ENCODE data around the gene YTHDC2. TPM values are rescaled to one million over a fixed set of nuclear protein-coding genes. Genes with fewer than 3 reads are reported as not detected.
A peak's percentile ranks its signal among the peaks of the same experiment; 100 is the strongest.

Gene YTHDC2
- total RNA-seq, 6 experiments from 2014 or later, result 13.0 to 17.6 (median 15.9) TPM

GRCh38 chr5:113493446-113493845, 20.0 kb upstream of the YTHDC2 start:
- Mint-ChIP-seq H3K9me3 (peaks cover 20% of the 10 kb centered on the region), H3K4me1 (ENCODE audit: low read depth) (peaks cover 33% of the 10 kb centered on the region), H3K4me3 (no peak overlapping the region), H3K27me3 (ENCODE audit: insufficient read depth) (peaks cover 18% of the 10 kb centered on the region), H3K27ac (no peak overlapping the region), H3K36me3 (ENCODE audit: low read depth) (peaks cover 17% of the 10 kb centered on the region)
- no peak for TF ChIP-seq CTCF (IDR thresholded peaks at IDR 0.05)
- DNase-seq, result no peak

GRCh38 chr5:113495422-113495841, 18.1 kb upstream of the YTHDC2 start:
- H3K4me3 Mint-ChIP-seq, result no peak overlapping the region
- peaks cover 10% of the 10 kb centered on the region for H3K9me3 Mint-ChIP-seq
- H3K4me1 Mint-ChIP-seq (ENCODE audit: low read depth), result peaks cover 13% of the 10 kb centered on the region; the same call in 1 of the 2 replicates
- peaks cover 14% of the 10 kb centered on the region for H3K27me3 Mint-ChIP-seq (ENCODE audit: insufficient read depth)
- peaks cover 7% of the 10 kb centered on the region for H3K36me3 Mint-ChIP-seq (ENCODE audit: low read depth)
- TF ChIP-seq CTCF (IDR thresholded peaks at IDR 0.05), result no peak
- H3K27ac Mint-ChIP-seq, result no peak overlapping the region
- DNase-seq, result no peak

- TF ChIP-seq CTCF (IDR thresholded peaks at IDR 0.05), result no peak
- no peak overlapping the region for H3K27ac Mint-ChIP-seq
- no peak for DNase-seq
- peaks cover 10% of the 10 kb centered on the region for H3K4me1 Mint-ChIP-seq (ENCODE audit: low read depth)
- H3K9me3 Mint-ChIP-seq, result 0 out of 2 replicates have a peak, but pooled peaks cover 4% of the 10 kb centered on the region
- peaks cover 13% of the 10 kb centered on the region for H3K27me3 Mint-ChIP-seq (ENCODE audit: insufficient read depth)
- H3K36me3 Mint-ChIP-seq (ENCODE audit: low read depth), result no peaks in the 10 kb centered on the region
- H3K4me3 Mint-ChIP-seq, result no peak overlapping the region
These were observed 11.4 kb upstream of the YTHDC2 start for GRCh38 chr5:113502073-113502472.

- Mint-ChIP-seq H3K4me1 (ENCODE audit: low read depth) (peaks cover 12% of the 10 kb centered on the region), H3K36me3 (ENCODE audit: low read depth) (no peaks in the 10 kb centered on the region), H3K9me3 (0 out of 2 replicates have a peak, but pooled peaks cover 4% of the 10 kb centered on the region), H3K27ac (no peak overlapping the region), H3K27me3 (ENCODE audit: insufficient read depth) (peaks cover 15% of the 10 kb centered on the region), H3K4me3 (no peak overlapping the region)
- DNase-seq, result no peak
- TF ChIP-seq CTCF (IDR thresholded peaks at IDR 0.05), result no peak
These were observed 10.3 kb upstream of the YTHDC2 start for GRCh38 chr5:113503146-113503545.

- H3K4me1 Mint-ChIP-seq (ENCODE audit: low read depth), result peaks cover 21% of the 10 kb centered on the region
- peaks cover 19% of the 10 kb centered on the region for H3K27me3 Mint-ChIP-seq (ENCODE audit: insufficient read depth)
- peak; percentile 49 for DNase-seq
- no peak overlapping the region; the same call in 1 of the 2 replicates for H3K4me3 Mint-ChIP-seq
- H3K36me3 Mint-ChIP-seq (ENCODE audit: low read depth), result no peaks in the 10 kb centered on the region
- no peak for TF ChIP-seq CTCF (IDR thresholded peaks at IDR 0.05)
- no peak overlapping the region for H3K27ac Mint-ChIP-seq
- 0 out of 2 replicates have a peak, but pooled peaks cover 4% of the 10 kb centered on the region for H3K9me3 Mint-ChIP-seq
These were observed 8.3 kb upstream of the YTHDC2 start for GRCh38 chr5:113505181-113505580.

GRCh38 chr5:113507601-113508000, 5.9 kb upstream of the YTHDC2 start:
- no peak for DNase-seq
- Mint-ChIP-seq H3K4me1 (ENCODE audit: low read depth) (peaks cover 24% of the 10 kb centered on the region), H3K27ac (no peak overlapping the region), H3K27me3 (ENCODE audit: insufficient read depth) (peaks cover 11% of the 10 kb centered on the region), H3K9me3 (no peaks in the 10 kb centered on the region), H3K36me3 (ENCODE audit: low read depth) (no peaks in the 10 kb centered on the region), H3K4me3 (no peak overlapping the region)
- no peak for TF ChIP-seq CTCF (IDR thresholded peaks at IDR 0.05)

Measured in HFFc6 (cell line).